Osteocyte (in vitro differentiated cells): ENCODE measurements around the gene KDM4D. TPM values are rescaled to one million over a fixed set of nuclear protein-coding genes. Genes with fewer than 3 reads are reported as not detected.
"Not testable (repeated sequence)": the region's sequence is repeated elsewhere in the genome, so short reads cannot be mapped to it uniquely, and the experiment has no call there.

Experiments
- DNase-seq: peaks from one replicate; pipeline ENCODE4 v3.0.0; 2021; ENCODE audit warnings: mixed read lengths; ENCODE audit not compliant: unreplicated experiment; ENCODE audit errors: extremely low spot score
- H3K27ac Mint-ChIP-seq: one replicate; pipeline ENCODE4 v1.8.0; 2021; ENCODE audit warnings: mild to moderate bottlenecking, mixed read lengths; ENCODE audit not compliant: unreplicated experiment
- H3K27me3 Mint-ChIP-seq: one replicate; pipeline ENCODE4 v1.8.0; 2021; ENCODE audit warnings: mixed read lengths; ENCODE audit not compliant: unreplicated experiment
- H3K36me3 Mint-ChIP-seq: one replicate; pipeline ENCODE4 v1.8.0; 2021; ENCODE audit warnings: mixed read lengths; ENCODE audit not compliant: unreplicated experiment
- H3K4me1 Mint-ChIP-seq: one replicate; pipeline ENCODE4 v1.8.0; 2021; ENCODE audit warnings: mixed read lengths; ENCODE audit not compliant: unreplicated experiment
- H3K4me3 Mint-ChIP-seq: one replicate; pipeline ENCODE4 v1.8.0; 2021; ENCODE audit warnings: mild to moderate bottlenecking, moderate library complexity, mixed read lengths; ENCODE audit not compliant: unreplicated experiment
- H3K9me3 Mint-ChIP-seq: one replicate; pipeline ENCODE4 v1.8.0; 2021; ENCODE audit warnings: mixed read lengths; ENCODE audit not compliant: unreplicated experiment
- CTCF ChIP-seq: fragments of 200-600 bp; sonication (generic); IDR thresholded peaks from 2 replicates; pipeline ENCODE4 v1.5.0; 2021; ENCODE audit warnings: antibody characterized with exemption, mild to moderate bottlenecking, moderate library complexity
- total RNA-seq: library from RNA; stranded (reverse); gene quantifications from 2 replicates; pipeline ENCODE4 v1.2.1, GENCODE V29; 2021

The KDM4D gene
- total RNA-seq, 1 donor from 2014 or later: 0.81 TPM

GRCh38 chr11:94926271-94926625, 47.3 kb upstream of the KDM4D start:
- Mint-ChIP-seq H3K9me3 (no peaks in the 10 kb centered on the region), H3K36me3 (no peaks in the 10 kb centered on the region), H3K4me1 (peaks cover 54% of the 10 kb centered on the region), H3K27ac (peak overlapping the region; percentile 89), H3K4me3 (no peak overlapping the region), H3K27me3 (no peaks in the 10 kb centered on the region)
- no peak for DNase-seq
- no peak for TF ChIP-seq CTCF

GRCh38 chr11:94926698-94927237, 46.7 kb upstream of the KDM4D start:
- H3K9me3 Mint-ChIP-seq: no peaks in the 10 kb centered on the region
- peak; percentile 89 for DNase-seq

DNA sequence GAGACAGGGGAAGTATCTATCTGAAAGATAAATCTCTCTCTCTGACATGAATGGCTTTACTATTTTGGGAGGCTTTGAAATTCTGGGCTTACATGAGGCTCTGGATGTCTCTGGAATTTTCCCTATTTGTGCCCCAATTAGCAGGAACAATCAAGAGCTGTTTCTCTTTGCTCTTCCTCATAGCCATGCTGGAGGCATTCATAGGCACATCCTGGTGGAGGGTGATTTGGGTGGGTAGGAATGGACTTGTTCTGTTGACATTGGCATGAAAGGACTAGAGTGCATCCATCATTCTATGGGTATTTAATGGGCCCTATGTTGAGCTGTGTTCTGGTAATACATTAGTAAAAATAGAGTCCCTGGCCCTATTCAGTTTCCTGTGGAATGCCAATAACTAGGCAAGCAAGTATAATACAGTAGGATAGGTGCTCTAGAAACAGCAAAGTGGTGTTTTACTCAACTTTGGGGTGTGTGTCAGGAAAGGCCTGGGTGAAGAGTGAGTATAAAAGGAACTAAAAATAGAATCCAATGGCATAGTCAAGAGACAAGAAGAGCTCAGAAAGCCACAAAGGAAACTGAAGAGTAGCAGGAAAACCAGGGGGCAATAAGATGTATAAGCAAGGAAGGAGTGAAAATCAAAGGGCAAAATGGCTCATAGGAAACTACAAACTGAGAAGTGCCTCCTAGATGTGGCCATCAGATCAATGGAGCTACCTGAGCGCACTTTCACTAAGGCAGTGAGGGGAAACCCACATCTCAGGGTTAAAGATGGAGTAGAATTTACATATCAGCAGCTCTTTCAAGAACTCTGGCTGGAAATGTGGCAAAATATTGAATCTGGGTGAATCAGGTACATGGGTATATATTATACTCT, 45.2 kb upstream of the KDM4D start:
- DNase-seq: no peak
- Mint-ChIP-seq H3K27ac (peak overlapping the region; percentile 89), H3K4me3 (no peak overlapping the region), H3K9me3 (no peaks in the 10 kb centered on the region), H3K27me3 (no peaks in the 10 kb centered on the region), H3K4me1 (peaks cover 66% of the 10 kb centered on the region), H3K36me3 (no peaks in the 10 kb centered on the region)
- no peak for TF ChIP-seq CTCF

More at GRCh38 chr11:94926698-94927237, 46.7 kb upstream of the KDM4D start:
- H3K27me3 Mint-ChIP-seq: no peaks in the 10 kb centered on the region
- H3K27ac Mint-ChIP-seq: peak overlapping the region; percentile 89
- H3K4me3 Mint-ChIP-seq: no peak overlapping the region
- H3K4me1 Mint-ChIP-seq: peaks cover 54% of the 10 kb centered on the region
- TF ChIP-seq CTCF: no peak
- no peaks in the 10 kb centered on the region for H3K36me3 Mint-ChIP-seq

- Mint-ChIP-seq H3K27ac (peak overlapping the region; percentile 92), H3K4me1 (peaks cover 68% of the 10 kb centered on the region)
- H3K36me3 Mint-ChIP-seq, H3K27me3 Mint-ChIP-seq, DNase-seq, H3K9me3 Mint-ChIP-seq, H3K4me3 Mint-ChIP-seq: not testable (repeated sequence)
These were observed 41.4 kb upstream of the KDM4D start for GRCh38 chr11:94932072-94932471.

DNA sequence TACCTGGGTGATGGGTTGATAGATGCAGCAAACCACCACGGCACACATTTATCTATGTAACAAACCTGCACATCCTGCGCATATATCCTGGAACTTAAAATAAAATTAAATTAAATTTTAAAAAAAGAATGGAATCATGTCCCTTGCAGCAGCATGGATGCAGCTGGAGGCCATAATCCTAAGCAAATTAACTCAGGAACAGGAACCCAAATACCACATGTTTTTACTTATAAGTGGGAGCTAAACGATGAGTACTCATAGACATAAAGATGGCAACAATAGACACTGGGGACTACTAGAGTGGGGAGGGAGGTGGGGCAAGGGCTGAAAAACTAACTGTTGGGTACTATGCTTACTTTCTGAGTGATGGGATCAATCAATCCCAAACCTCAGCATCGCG, 41.0 kb upstream of the KDM4D start:
- Mint-ChIP-seq H3K36me3 (no peaks in the 10 kb centered on the region), H3K9me3 (no peaks in the 10 kb centered on the region), H3K27me3 (no peaks in the 10 kb centered on the region), H3K4me3 (no peak overlapping the region), H3K4me1 (peaks cover 68% of the 10 kb centered on the region), H3K27ac (peak overlapping the region; percentile 92)
- no peak for TF ChIP-seq CTCF
- no peak for DNase-seq
